HG03175 (cell line): Measurements from ENCODE around the gene RETSAT.
A peak's percentile ranks its signal among the peaks of the same experiment; 100 is the strongest.
"Not testable (repeated sequence)": the region's sequence is repeated elsewhere in the genome, so short reads cannot be mapped to it uniquely, and the experiment has no call there.

Experiments
- ATAC-seq: cut with Tn5 transposase; IDR thresholded peaks from one replicate; pipeline ENCODE4 v1.9.1; 2021; ENCODE audit warnings: mild to moderate bottlenecking, moderate library complexity; ENCODE audit not compliant: unreplicated experiment

Gene RETSAT

GRCh38 chr2:85334928-85335327 lies 19.4 kb downstream of the RETSAT start:
- ATAC-seq, result no peak

GRCh38 chr2:85333877-85334276 lies 20.5 kb downstream of the RETSAT start:
- not testable (repeated sequence) for ATAC-seq

- ATAC-seq, result no peak
These were observed 23.3 kb downstream of the RETSAT start for GRCh38 chr2:85330839-85331636.

- ATAC-seq, result not testable (repeated sequence)
These were observed 24.6 kb downstream of the RETSAT start for GRCh38 chr2:85329701-85330100.

- no peak for ATAC-seq
These were observed 25.1 kb downstream of the RETSAT start for GRCh38 chr2:85329181-85329651.

- peak; percentile 87 for ATAC-seq
These were observed 26.3 kb downstream of the RETSAT start, which contains the start of gene TGOLN2 for GRCh38 chr2:85327822-85328617. Gene TGOLN2 (minus strand): TSS chr2:85327989. CDS start chr2:85327962, 27 bp downstream.

GRCh38 chr2:85327160-85327821 lies 27.0 kb downstream of the RETSAT start:
- peak; percentile 40 for ATAC-seq

- ATAC-seq, result peak; percentile 28
These were observed 27.7 kb downstream of the RETSAT start for GRCh38 chr2:85326406-85327159.

- no peak for ATAC-seq
These were observed 28.9 kb downstream of the RETSAT start for GRCh38 chr2:85325466-85325811.

GRCh38 chr2:85324639-85325465 lies 29.5 kb downstream of the RETSAT start:
- ATAC-seq, result no peak

GRCh38 chr2:85323988-85324367 lies 30.4 kb downstream of the RETSAT start:
- not testable (repeated sequence) for ATAC-seq

GRCh38 chr2:85323351-85323987 lies 30.9 kb downstream of the RETSAT start:
- no peak for ATAC-seq

- no peak for ATAC-seq
These were observed 34.5 kb downstream of the RETSAT start for GRCh38 chr2:85319796-85320195.

GRCh38 chr2:85318222-85319074 lies 35.9 kb downstream of the RETSAT start:
- no peak for ATAC-seq

GRCh38 chr2:85315921-85316320 lies 38.4 kb downstream of the RETSAT start:
- not testable (repeated sequence) for ATAC-seq

GRCh38 chr2:85314884-85315242 lies 39.5 kb downstream of the RETSAT start:
- ATAC-seq, result no peak

GRCh38 chr2:85312404-85312803 lies 41.9 kb downstream of the RETSAT start:
- no peak for ATAC-seq

GRCh38 chr2:85310330-85310729 lies 44.0 kb downstream of the RETSAT start:
- ATAC-seq, result no peak
